Aorta (tissue), 5 donors: Measurements from ENCODE around the gene ADGRF1. TPM values are rescaled to one million over a fixed set of nuclear protein-coding genes. Genes with fewer than 3 reads are reported as not detected.
"Not testable (repeated sequence)": the region's sequence is repeated elsewhere in the genome, so short reads cannot be mapped to it uniquely, and the experiment has no call there.

Source experiments
- ATAC-seq: fragments of 200-7000 bp; cut with Tn5 transposase; one replicate; pipeline ENCODE4 v1.9.1; 2022; ENCODE audit warnings: moderate library complexity; ENCODE audit not compliant: low FRiP score
- DNase-seq, 2 donors: peaks; one replicate each; pipeline ENCODE4 v3.0.0-alpha.2; 2020
- H3K27ac ChIP-seq, 2 donors: one replicate each; pipeline ENCODE4 v1.5.1; 2013; ENCODE audit warnings: low read length in 2 of 2, mild to moderate bottlenecking in 2 of 2, moderate library complexity in 2 of 2, control low read depth in 1 of 2, inconsistent platforms in 1 of 2, low read depth in 1 of 2
- H3K27me3 ChIP-seq, 2 donors: one replicate each; pipeline ENCODE4 v1.6.1; 2013; ENCODE audit warnings: control low read depth in 1 of 2, low read length in 1 of 2, mild to moderate bottlenecking in 1 of 2, moderate library complexity in 1 of 2; ENCODE audit not compliant: insufficient read depth in 2 of 2, control insufficient read depth in 1 of 2
- H3K36me3 ChIP-seq, 2 donors: one replicate each; pipeline ENCODE4 v1.6.1; 2013; ENCODE audit warnings: control low read depth in 1 of 2, low read length in 1 of 2, mild to moderate bottlenecking in 1 of 2; ENCODE audit not compliant: insufficient read depth in 2 of 2, control insufficient read depth in 1 of 2
- H3K4me1 ChIP-seq, 2 donors: one replicate each; pipeline ENCODE4 v1.6.1; 2013; ENCODE audit warnings: low read length in 2 of 2, control low read depth in 1 of 2, mild to moderate bottlenecking in 1 of 2, moderate library complexity in 1 of 2; ENCODE audit not compliant: insufficient read depth in 2 of 2, control insufficient read depth in 1 of 2
- H3K4me3 ChIP-seq, 2 donors: one replicate each; pipeline ENCODE4 v1.5.1; 2013; ENCODE audit warnings: low read length in 2 of 2, control low read depth in 1 of 2, mild to moderate bottlenecking in 1 of 2
- H3K9me3 ChIP-seq: one replicate; pipeline ENCODE4 v1.6.1; 2013; ENCODE audit warnings: mild to moderate bottlenecking, low read length; ENCODE audit not compliant: control insufficient read depth
- WGBS, 2 donors: extraction: QIAGEN DNeasy Blood & Tissue Kit; methylation state at CpG; one replicate each; pipeline ENCODE4 v1.1.7; 2013; 5-methylcytosine and 5-hydroxymethylcytosine counted together
- intact Hi-C, 2 donors: fragments of 100-400 bp; cut with DNase I; formaldehyde crosslinking; loops; one replicate each; pipeline versions ENCODE4 v1.14.2 to v1.15.0; 2022
- long read RNA-seq, 2 donors: library from polyadenylated mRNA; unstranded; transcript quantifications; one replicate each; pipeline ENCODE4 v2.0.0, GENCODE V29; 2020 to 2021
- polyA plus RNA-seq, 2 donors: library from polyadenylated mRNA; stranded (reverse); fragments of 200-250 nt; gene quantifications; one replicate each; pipeline ENCODE4 v1.2.3, GENCODE V29; 2013
- total RNA-seq, 2 donors: library from RNA; stranded (reverse); fragmentation: NEBNext Ultra II Directional; extraction: Animal tissue kit (Norgen Biotek cat#: 25700); gene quantifications; one replicate each; pipeline ENCODE4 v1.2.1, GENCODE V29; 2021
- donor health status: healthy with polysubstance abuse.
- donor health status: Bipolar disorder and iron deficiency.
- donor health status: DM: no; HTN: no; CAD: no.
- donor health status: DM: no; HTN: no; CAD: no.
- donor health status: DM: yes; HTN: yes; CAD: no.

Gene ADGRF1
- not detected for total RNA-seq
- not detected for polyA plus RNA-seq
- long read RNA-seq, donor 1, result 0 reads
- long read RNA-seq, donor 2, result 0 reads

GRCh38 chr6:47042275-47042791, at the start of gene ADGRF1:
ADGRF1 (minus strand) TSS chr6:47042332; CDS start chr6:47029061, 13,271 bp downstream.
- peaks cover 0 to 3% of the 10 kb centered on the region in 2 donors for H3K27me3 ChIP-seq
- intact Hi-C loops, result no loop called here

GRCh38 chr6:47090881-47091280, 48.7 kb upstream of the ADGRF1 start:
- ATAC-seq (no peak), DNase-seq (no peak)
- no peaks in the 10 kb centered on the region for H3K36me3 ChIP-seq
- no peak overlapping the region for H3K27ac ChIP-seq
- peaks cover 2% of the 10 kb centered on the region for H3K9me3 ChIP-seq
- no peaks in the 10 kb centered on the region for H3K4me1 ChIP-seq
- no peak overlapping the region for H3K4me3 ChIP-seq
- intact Hi-C loops, result loop anchor here in 1 of 2 donors (10.0 kb wide), 1 partner anchor 214 kb away; the partner anchor contains the start of gene TNFRSF21
- WGBS, 2 donors, result 94 to 96% methylated on average over 6 of the region's 6 CpGs
- peaks cover 0 to 2% of the 10 kb centered on the region in 2 donors for H3K27me3 ChIP-seq

More at GRCh38 chr6:47042275-47042791, at the start of gene ADGRF1:
- Histone ChIP-seq H3K4me1 (no peaks in the 10 kb centered on the region), H3K9me3 (no peaks in the 10 kb centered on the region), H3K4me3 (no peak within 1 kb of the TSS), H3K36me3 (no peaks in the 10 kb centered on the region), H3K27ac (no peak within 1 kb of the TSS)
- 80 to 83% methylated on average over 3 of the region's 3 CpGs for WGBS, 2 donors
- DNase-seq, result no peak
- ATAC-seq, result no peak

- H3K27me3 ChIP-seq, H3K4me3 ChIP-seq, H3K27ac ChIP-seq, DNase-seq, H3K4me1 ChIP-seq, H3K9me3 ChIP-seq, intact Hi-C loops, H3K36me3 ChIP-seq, ATAC-seq: not testable (repeated sequence)
- 52 to 57% methylated on average over 4 of the region's 4 CpGs for WGBS, 2 donors
These were observed 47.3 kb upstream of the ADGRF1 start for GRCh38 chr6:47089473-47089872.

DNA sequence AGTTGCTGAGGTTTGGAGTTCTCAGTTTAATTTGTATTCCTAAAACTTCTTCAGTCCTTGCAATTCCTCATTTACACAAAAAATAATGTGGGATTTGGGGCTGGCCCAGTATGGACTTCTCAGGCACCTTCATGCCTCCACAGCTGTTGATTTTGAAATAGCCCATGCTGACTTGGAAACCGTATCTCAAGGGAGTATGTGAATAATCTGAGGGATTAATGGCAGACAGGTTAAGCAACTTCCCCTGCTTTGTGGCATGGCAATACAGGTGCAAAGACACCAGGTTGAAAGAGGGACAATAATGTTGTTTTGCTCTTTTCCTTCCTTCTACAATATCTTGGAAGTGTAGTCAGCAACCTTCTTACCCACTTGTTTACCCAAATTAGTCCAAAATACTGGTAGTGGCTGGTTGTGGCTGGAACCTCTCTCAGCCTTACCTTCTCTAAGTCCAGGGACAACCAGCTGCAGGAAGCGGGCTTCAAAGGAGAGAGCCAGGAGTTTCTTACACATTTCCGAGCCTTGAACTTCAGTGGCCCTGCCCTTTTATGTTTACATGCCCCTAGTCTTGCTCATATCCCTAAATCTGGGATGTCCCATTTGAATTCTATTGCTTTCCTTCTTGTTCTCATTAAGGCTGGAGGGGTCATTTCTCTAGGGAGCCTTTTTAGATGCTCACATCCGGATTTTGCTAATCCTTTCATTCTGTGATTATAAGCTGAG, 44.1 kb upstream of the ADGRF1 start:
- intact Hi-C loops, result no loop called here
- 94% methylated on average over 4 of the region's 4 CpGs for WGBS, 2 donors
- no peaks in the 10 kb centered on the region for H3K36me3 ChIP-seq
- no peaks in the 10 kb centered on the region for H3K9me3 ChIP-seq
- H3K4me3 ChIP-seq, result no peak overlapping the region
- ATAC-seq, result no peak
- DNase-seq, result no peak
- no peaks in the 10 kb centered on the region for H3K4me1 ChIP-seq
- H3K27me3 ChIP-seq, result peaks cover 0 to 2% of the 10 kb centered on the region in 2 donors
- no peak overlapping the region for H3K27ac ChIP-seq

DNA sequence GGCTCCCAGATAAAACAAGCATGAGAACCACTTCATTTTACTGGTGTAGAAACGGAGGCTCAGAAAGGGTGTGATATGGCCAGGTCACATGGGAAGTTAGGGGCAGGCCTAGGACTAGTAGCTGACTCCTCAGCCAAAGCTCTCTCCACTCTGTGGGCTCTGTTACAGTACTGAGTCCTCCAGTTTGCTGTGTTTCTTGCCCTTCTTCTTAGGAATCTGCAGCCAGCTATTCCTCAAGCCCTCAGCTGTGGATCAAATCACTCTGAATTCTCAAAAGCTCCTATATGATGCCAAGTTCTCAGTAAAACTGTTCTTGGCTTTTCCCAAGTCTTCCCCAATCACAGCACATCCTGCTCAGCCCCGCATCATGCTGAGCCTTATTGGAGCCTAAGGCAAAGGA, 42.5 kb upstream of the ADGRF1 start:
- H3K27ac ChIP-seq, result no peak overlapping the region

DNA sequence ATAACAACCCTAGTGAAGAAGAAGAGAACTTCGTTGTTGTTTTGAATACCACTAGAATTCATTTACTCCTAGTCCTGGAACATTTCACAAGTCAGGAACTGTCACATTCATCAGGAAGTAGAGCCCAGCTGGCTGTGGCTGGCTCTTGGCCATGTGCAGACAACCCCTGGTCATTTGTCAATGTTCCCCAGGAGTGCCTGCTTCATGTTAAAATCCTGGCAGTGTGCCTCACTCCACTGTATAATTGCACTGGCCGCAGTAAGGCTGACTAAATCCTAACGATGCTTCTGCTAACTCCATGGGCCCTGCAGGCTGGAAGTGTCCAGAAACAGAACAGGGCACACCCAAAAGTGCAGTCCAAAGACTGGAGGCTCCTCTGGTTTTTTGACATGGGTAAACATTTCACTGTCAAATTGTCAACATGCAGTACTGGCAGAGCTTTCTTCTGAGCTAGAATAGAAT, 41.5 kb upstream of the ADGRF1 start:
- Histone ChIP-seq H3K27me3 (peaks cover 0 to 4% of the 10 kb centered on the region in 2 donors), H3K27ac (no peak overlapping the region), H3K36me3 (no peaks in the 10 kb centered on the region), H3K9me3 (peaks cover 6% of the 10 kb centered on the region), H3K4me1 (no peaks in the 10 kb centered on the region), H3K4me3 (no peak overlapping the region)
- intact Hi-C loops, result no loop called here
- 1% methylated on average over 3 of the region's 3 CpGs for WGBS, 2 donors
- ATAC-seq (peak; percentile 82), DNase-seq (peak in 1 of 2 donors; percentile 89)

More for the DNA sequence above, 42.5 kb upstream of the ADGRF1 start:
- Histone ChIP-seq H3K27me3 (peaks cover 0 to 2% of the 10 kb centered on the region in 2 donors), H3K9me3 (peaks cover 2% of the 10 kb centered on the region), H3K4me1 (no peaks in the 10 kb centered on the region), H3K36me3 (no peaks in the 10 kb centered on the region), H3K4me3 (no peak overlapping the region)
- no peak for DNase-seq
- intact Hi-C loops, result no loop called here
- 39 to 57% methylated on average over 2 of the region's 2 CpGs for WGBS, 2 donors
- ATAC-seq, result no peak

DNA sequence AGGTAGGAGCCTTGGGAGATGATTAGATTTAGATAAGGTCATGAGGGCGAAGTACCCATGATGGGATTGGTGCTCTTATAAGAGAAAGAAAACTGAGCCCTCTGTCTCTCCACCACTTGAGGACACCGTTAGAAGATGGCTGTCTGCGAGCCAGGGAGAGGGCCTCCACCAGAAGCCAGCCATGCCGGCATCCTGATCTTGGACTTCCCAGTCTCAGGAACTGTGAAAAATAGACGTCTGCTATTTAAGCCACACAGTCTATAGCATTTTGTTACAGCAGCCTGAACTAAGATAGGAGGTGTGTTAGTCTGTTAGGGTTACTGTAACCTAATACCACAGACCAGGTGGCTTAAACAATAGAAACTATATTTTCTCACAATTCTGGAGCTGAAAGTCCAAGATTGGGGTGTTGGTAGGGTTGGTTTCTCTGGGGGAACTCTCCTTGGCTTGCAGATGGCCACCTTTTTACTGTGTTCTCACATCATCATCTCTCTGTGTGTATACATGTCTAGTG, 38.0 kb upstream of the ADGRF1 start:
- DNase-seq (no peak), ATAC-seq (no peak)
- H3K36me3 ChIP-seq, result no peaks in the 10 kb centered on the region
- no peaks in the 10 kb centered on the region for H3K4me1 ChIP-seq
- H3K4me3 ChIP-seq, result no peak overlapping the region
- intact Hi-C loops, result no loop called here
- H3K27me3 ChIP-seq, result peaks cover 0 to 2% of the 10 kb centered on the region in 2 donors
- H3K9me3 ChIP-seq, result peaks cover 6% of the 10 kb centered on the region
- no peak overlapping the region for H3K27ac ChIP-seq
- WGBS, 2 donors, result 93 to 94% methylated on average over 5 of the region's 5 CpGs

GRCh38 chr6:47079638-47080037, 37.5 kb upstream of the ADGRF1 start:
- Histone ChIP-seq H3K27ac (no peak overlapping the region), H3K36me3 (no peaks in the 10 kb centered on the region), H3K4me1 (no peaks in the 10 kb centered on the region), H3K9me3 (peaks cover 6% of the 10 kb centered on the region), H3K4me3 (no peak overlapping the region), H3K27me3 (peaks cover 0 to 2% of the 10 kb centered on the region in 2 donors)
- WGBS, 2 donors, result 87 to 90% methylated on average over 7 of the region's 7 CpGs
- DNase-seq, result no peak
- ATAC-seq, result no peak
- intact Hi-C loops, result no loop called here
